HepG2 (cell line): ENCODE data around the gene GLYR1. TPM values are rescaled to one million over a fixed set of nuclear protein-coding genes. Genes with fewer than 3 reads are reported as not detected.

ENCODE experiments used
- ATAC-seq: fragments of 200-7000 bp; cut with Tn5 transposase; 3 replicates; pipeline ENCODE4 v1.9.1; 2020; ENCODE audit warnings: mild to moderate bottlenecking, moderate library complexity
- BruUV-seq: library from RNA; stranded (reverse); fragments of 400-500 nt; replicated peaks from 2 replicates; lab custom pipeline; 2021; lab: Mats Ljungman, UMichigan
- CTCF ChIA-PET: fragments of 300-600 bp; formaldehyde crosslinking; extraction: SDS; loops from one replicate; lab custom pipeline; 2021; ENCODE audit warnings: low total read pairs, inconsistent platforms, low intra/inter-chr PET ratio; lab: Yijun Ruan, JAX
- POLR2A ChIA-PET: fragments of 350-600 bp; sonication (Branson Sonifier 250); formaldehyde crosslinking; loops from one replicate; lab custom pipeline; 2020; ENCODE audit warnings: antibody characterized with exemption, inconsistent platforms; lab: Yijun Ruan, JAX
- DNase-seq: peaks from one replicate; pipeline ENCODE4 v3.0.0-alpha.2; 2015; ENCODE audit warnings: low spot score
- FAIRE-seq: peaks from 3 replicates; lab custom pipeline; 2011; peaks lifted over from hg19 to GRCh38; lab: Jason Lieb, UNC
- H2AFZ ChIP-seq: one replicate; pipeline ENCODE4 v1.6.1; 2011; ENCODE audit warnings: low read length, inconsistent platforms
- H3K27ac ChIP-seq: fragments of 300-600 bp; 3 replicates; pipeline ENCODE4 v1.8.0; 2011; ENCODE audit warnings: mixed run types, mild to moderate bottlenecking, mixed read lengths, low read length, inconsistent platforms; ENCODE audit not compliant: insufficient read depth; ENCODE audit errors: extremely low read length
- H3K27me3 ChIP-seq, 2 experiments: fragments of 200-600 bp in 1 of 2; 2 replicates in 1 of 2; 3 replicates in 1 of 2; pipeline versions ENCODE4 v1.6.0 to v1.8.0; 2011; ENCODE audit warnings: low read length in 2 of 2, mild to moderate bottlenecking in 2 of 2, moderate library complexity in 2 of 2, inconsistent platforms in 1 of 2; ENCODE audit not compliant: insufficient read depth in 2 of 2, control insufficient read depth in 1 of 2
- H3K36me3 ChIP-seq, 2 experiments: fragments of 200-600 bp in 1 of 2; replicated peaks in 1 of 2; 2 replicates in 1 of 2; 3 replicates in 1 of 2; pipeline versions ENCODE4 v1.5.1 to v1.8.0; 2011; ENCODE audit warnings: low read length in 2 of 2, inconsistent platforms in 1 of 2; ENCODE audit not compliant: insufficient read depth in 2 of 2, control insufficient read depth in 1 of 2
- H3K4me1 ChIP-seq: 2 replicates; pipeline ENCODE4 v1.5.1; 2012; ENCODE audit warnings: low read length, inconsistent platforms; ENCODE audit not compliant: insufficient read depth
- H3K4me2 ChIP-seq: 2 replicates; pipeline ENCODE4 v1.6.0; 2011; ENCODE audit warnings: low read depth, low read length, inconsistent platforms
- H3K4me3 ChIP-seq, 3 experiments: fragments of 200-600 bp in 1 of 3; sonication (generic), shearing (Covaris generic) in 1 of 3; replicated peaks in 1 of 3; 2 replicates each; pipeline ENCODE4 v1.5.1; 2011 to 2016; ENCODE audit warnings: low read length in 3 of 3, inconsistent platforms in 2 of 3, low read depth in 2 of 3, mild to moderate bottlenecking in 2 of 3, control low read depth in 1 of 3, mixed read lengths in 1 of 3; ENCODE audit not compliant: insufficient read depth in 1 of 3
- H3K79me2 ChIP-seq: one replicate; pipeline ENCODE4 v1.6.1; 2011; ENCODE audit warnings: low read length, inconsistent platforms; ENCODE audit not compliant: insufficient read depth
- H3K9ac ChIP-seq: 2 replicates; pipeline ENCODE4 v1.6.0; 2011; ENCODE audit warnings: mild to moderate bottlenecking, low read depth, low read length, inconsistent platforms; ENCODE audit not compliant: insufficient read depth
- H3K9me3 ChIP-seq: 2 replicates; pipeline ENCODE4 v1.5.1; 2012; ENCODE audit warnings: mild to moderate bottlenecking, low read length
- H4K20me1 ChIP-seq: 2 replicates; pipeline ENCODE4 v1.6.0; 2011; ENCODE audit warnings: inconsistent platforms, mild to moderate bottlenecking, low read length, moderate library complexity; ENCODE audit not compliant: insufficient read depth
- AGO2 ChIP-seq: fragments of 200-400 bp; formaldehyde crosslinking; optimal IDR thresholded peaks from 2 replicates; pipeline ENCODE3; 2017; ENCODE audit warnings: mild to moderate bottlenecking, low read depth, low read length, moderate library complexity
- CTCF ChIP-seq: sonication (generic); formaldehyde crosslinking; IDR thresholded peaks from 2 replicates; pipeline ENCODE4 v1.5.0; 2020; ENCODE audit warnings: mild to moderate bottlenecking, missing genetic modification reagents, moderate library complexity
- HIC2 ChIP-seq: sonication (generic); formaldehyde crosslinking; IDR thresholded peaks from 2 replicates; pipeline ENCODE4 v1.9.0; 2022; ENCODE audit warnings: low read depth, missing genetic modification reagents
- HNF4A ChIP-seq: sonication (generic); formaldehyde crosslinking; IDR thresholded peaks from 2 replicates; pipeline ENCODE4 v1.4.0; 2020; ENCODE audit warnings: missing genetic modification reagents
- HNRNPUL1 ChIP-seq: fragments of 200-400 bp; formaldehyde crosslinking; IDR thresholded peaks from 2 replicates; pipeline ENCODE4 v1.6.1; 2017; ENCODE audit warnings: low read depth, mild to moderate bottlenecking, low read length, moderate library complexity
- NPAS2 ChIP-seq: sonication (generic); formaldehyde crosslinking; IDR thresholded peaks from 2 replicates; pipeline ENCODE4 v1.8.0; 2022; ENCODE audit warnings: mild to moderate bottlenecking, missing genetic modification reagents, borderline replicate concordance
- PAWR ChIP-seq: sonication (generic); formaldehyde crosslinking; IDR thresholded peaks from 2 replicates; pipeline ENCODE4 v1.4.0; 2020; ENCODE audit warnings: missing genetic modification reagents, mild to moderate bottlenecking, borderline replicate concordance
- SMC3 ChIP-seq: IDR thresholded peaks from 2 replicates; pipeline ENCODE4 v1.6.1; 2011; ENCODE audit warnings: low read length, improper control_type of control experiment
- SNAPC5 ChIP-seq: sonication (generic); formaldehyde crosslinking; IDR thresholded peaks from 2 replicates; pipeline ENCODE4 v1.8.1; 2023; ENCODE audit warnings: mild to moderate bottlenecking, missing genetic modification reagents, borderline replicate concordance
- STAG1 ChIP-seq: sonication (generic); formaldehyde crosslinking; IDR thresholded peaks from 2 replicates; pipeline ENCODE4 v1.4.0; 2020; ENCODE audit warnings: missing genetic modification reagents
- TCF12 ChIP-seq, 2 experiments: fragments of 450-650 bp in 1 of 2; sonication (generic) in 1 of 2; formaldehyde crosslinking in 1 of 2; IDR thresholded peaks; 2 replicates each; pipeline versions ENCODE4 v1.6.1 to v1.8.0; 2017 to 2022; ENCODE audit warnings: antibody characterized with exemption in 1 of 2, mild to moderate bottlenecking in 1 of 2, missing genetic modification reagents in 1 of 2, moderate library complexity in 1 of 2
- ZNF24 ChIP-seq: fragments of 450-650 bp; IDR thresholded peaks from 2 replicates; pipeline ENCODE4 v1.6.1; 2017; ENCODE audit warnings: antibody characterized with exemption, mild to moderate bottlenecking
- ZNF326 ChIP-seq: sonication (generic); formaldehyde crosslinking; IDR thresholded peaks from 2 replicates; pipeline ENCODE4 v1.4.0; 2020; ENCODE audit warnings: missing genetic modification reagents, borderline replicate concordance
- ZNF44 ChIP-seq: sonication (generic); formaldehyde crosslinking; IDR thresholded peaks from 2 replicates; pipeline ENCODE4 v1.5.1; 2020; ENCODE audit warnings: mild to moderate bottlenecking, missing genetic modification reagents
- WGBS: methylation state at CpG from one replicate; pipeline ENCODE4 v1.1.6; 2017; ENCODE audit warnings: low lambda C conversion rate; 5-methylcytosine and 5-hydroxymethylcytosine counted together
- in situ Hi-C: cut with HindIII; loops from 2 replicates; pipeline ENCODE4 v1.10.0; 2017; ENCODE audit warnings: low pct_unique_long_range_greater_than_20kb; ENCODE audit not compliant: extremely low pct_ligation_motif_present
- intact Hi-C: fragments of 100-400 bp; cut with micrococcal nuclease; formaldehyde crosslinking; loops from one replicate; pipeline ENCODE4 v1.10.0; 2022; ENCODE audit not compliant: unreplicated experiment
- polyA plus RNA-seq, 8 experiments: library from polyadenylated mRNA; depleted of rRNA in 3 of 8; stranded (reverse) in 7 of 8; unstranded in 1 of 8; fragments of >200 nt; fragmentation: Illumina TruSeq in 4 of 8; extraction: Trizol in 4 of 8; gene quantifications; 2 replicates each; pipeline versions ENCODE4 v1.2.1 to v1.2.3, GENCODE V29; 2011 to 2016; ENCODE audit warnings: low read depth in 4 of 8, missing spikeins in 1 of 8, mixed read lengths in 1 of 8; ENCODE audit not compliant: insufficient read depth in 1 of 8
- total RNA-seq, 5 experiments: library from RNA; depleted of rRNA; stranded (reverse); fragments of >200 nt; fragmentation: Illumina TruSeq; extraction: Trizol; gene quantifications; 2 replicates each; pipeline ENCODE4 v1.2.3, GENCODE V29; 2016; ENCODE audit warnings: low read depth in 1 of 5

GLYR1 gene
- total and polyA plus RNA-seq, 2 of the 13 experiments (the other 11 are each of a cell fraction or from before 2014, with no cell fraction given) = 28.3 to 48.7 TPM

DNA sequence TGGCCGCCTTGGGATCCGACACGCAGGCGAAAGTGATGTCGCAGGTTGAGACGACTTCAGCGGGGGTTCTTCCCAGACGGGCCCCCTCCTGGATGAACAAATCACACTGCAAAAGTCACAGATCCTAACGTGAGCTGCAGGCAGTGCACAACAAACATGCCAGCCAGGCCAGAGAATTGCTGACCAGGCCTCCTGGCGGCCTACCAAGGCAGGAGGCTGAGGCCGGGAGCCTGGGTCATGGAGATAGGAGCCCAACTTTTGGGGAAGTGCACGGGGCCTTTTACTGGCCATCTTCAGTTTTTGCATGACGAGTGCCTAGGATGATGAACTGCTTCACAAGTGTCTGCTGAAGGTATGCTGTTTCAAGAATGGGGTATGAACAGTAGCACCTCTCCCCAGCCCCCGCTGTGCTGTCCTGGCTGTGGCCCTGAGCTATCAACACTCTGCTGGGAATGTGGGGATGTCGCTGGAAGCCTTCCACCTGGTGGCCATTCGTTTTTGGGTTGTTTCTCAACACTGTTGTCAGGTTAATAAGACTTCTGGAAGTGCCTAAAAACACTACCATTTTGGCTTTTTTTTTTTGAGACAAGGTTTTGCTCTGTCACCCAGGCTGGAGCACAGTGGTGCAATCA is 32.4 kb downstream of the GLYR1 start:
- H2AFZ ChIP-seq = no peak overlapping the region
- no peak overlapping the region for H3K27ac ChIP-seq
- ChIA-PET POLR2A (interaction anchor here (1.5 kb wide), 1 partner anchor 80 kb away, joined by 3 read pairs; the partner anchor contains the start of genes ANKS3 and DNAAF8), CTCF (interaction anchor here (0.7 kb wide), 1 partner anchor 81 kb away, joined by 3 read pairs; no protein-coding TSS in a partner anchor)
- FAIRE-seq = no peak
- TF ChIP-seq ZNF24 (no peak), CTCF (CRISPR knock-in tag) (0 out of 2 replicates have a peak, but pooled peaks have one; percentile 14), STAG1 (0 out of 2 replicates have a peak, but pooled peaks have one; percentile 23), HNRNPUL1 (no peak)
- H3K4me3 ChIP-seq = no peak overlapping the region
- 91% methylated on average over 13 of the region's 16 CpGs for WGBS
- no peaks in the 10 kb centered on the region for H3K79me2 ChIP-seq
- H3K4me2 ChIP-seq = no peak overlapping the region
- DNase-seq = no peak
- H3K9ac ChIP-seq = no peak overlapping the region
- H3K36me3 ChIP-seq = peaks cover 25 to 62% of the 10 kb centered on the region in 2 experiments
- intact Hi-C loops = loop anchor here (5.0 kb wide), 1 partner anchor 47 kb away; the partner anchor contains the start of gene ZNF500
- no TSS peak for BruUV-seq
- ATAC-seq = peak; percentile 22; the same call in 1 of the 3 replicates
- peaks cover 17% of the 10 kb centered on the region for H3K4me1 ChIP-seq
- in situ Hi-C loops = no loop called here
- H4K20me1 ChIP-seq = no peaks in the 10 kb centered on the region
- H3K27me3 ChIP-seq = no peaks in the 10 kb centered on the region
- no peaks in the 10 kb centered on the region for H3K9me3 ChIP-seq

GRCh38 chr16:4814046-4814445 is 33.0 kb downstream of the GLYR1 start:
- no peak overlapping the region for H3K9ac ChIP-seq
- no peak overlapping the region for H3K27ac ChIP-seq
- no peaks in the 10 kb centered on the region for H4K20me1 ChIP-seq
- TF ChIP-seq SMC3 = no peak
- TF ChIP-seq SNAPC5 (CRISPR knock-in tag) = no peak
- no peak for TF ChIP-seq ZNF44 (CRISPR knock-in tag)
- no peak for TF ChIP-seq TCF12 (IDR thresholded peaks at IDR 0.05)
- no peak for TF ChIP-seq TCF12 (CRISPR knock-in tag; IDR thresholded peaks at IDR 0.05)
- no peak for TF ChIP-seq HNF4A (CRISPR knock-in tag)
- no peak for TF ChIP-seq AGO2
- TF ChIP-seq ZNF326 (CRISPR knock-in tag) = no peak
- TF ChIP-seq HIC2 (CRISPR knock-in tag) = no peak
- no peak for TF ChIP-seq NPAS2 (CRISPR knock-in tag)
- TF ChIP-seq PAWR (CRISPR knock-in tag) = no peak
- H3K36me3 ChIP-seq = peaks cover 23 to 60% of the 10 kb centered on the region in 2 experiments
- H3K79me2 ChIP-seq = no peaks in the 10 kb centered on the region
- H3K4me2 ChIP-seq = no peak overlapping the region
- FAIRE-seq = no peak
- no peak overlapping the region for H3K4me3 ChIP-seq
- H2AFZ ChIP-seq = no peak overlapping the region
- no peak for ATAC-seq
- intact Hi-C loops = no loop called here
- in situ Hi-C loops = no loop called here
- CTCF ChIA-PET = no interaction called here
- POLR2A ChIA-PET = no interaction called here
- H3K27me3 ChIP-seq = no peaks in the 10 kb centered on the region
- DNase-seq = no peak
- no TSS peak for BruUV-seq
- peaks cover 17% of the 10 kb centered on the region for H3K4me1 ChIP-seq
- no peaks in the 10 kb centered on the region for H3K9me3 ChIP-seq
